ENCODE data around the gene SCN4A. TPM values are rescaled to one million over a fixed set of nuclear protein-coding genes. Genes with fewer than 3 reads are reported as not detected.

SCN4A gene
- total RNA-seq, 4 donors from 2014 or later, result 0.80 to 1.5 (median 0.81) TPM

- no peak for DNase-seq (ENCODE audit: low spot score in 2 of 2)
- 73% methylated on average over 15 to 18 of the region's 18 CpGs for WGBS, 2 donors
- intact Hi-C loops (cut with DNase I; ENCODE audit: low total_unique reads), result no loop called here
- H3K4me3 ChIP-seq (ENCODE audit: low read depth, poor library complexity, severe bottlenecking), result no peak overlapping the region
- no peak for TF ChIP-seq CTCF (IDR thresholded peaks at IDR 0.05)
- TF ChIP-seq POLR2A (IDR thresholded peaks at IDR 0.05), result no peak
Observed at GRCh38 chr17:63987221-63988126, 14.8 kb upstream of the SCN4A start.

- WGBS, 2 donors, result 78 to 83% methylated on average over 3 of the region's 3 CpGs
- intact Hi-C loops (cut with DNase I; ENCODE audit: low total_unique reads), result no loop called here
- H3K4me3 ChIP-seq (ENCODE audit: low read depth, poor library complexity, severe bottlenecking), result no peak overlapping the region
- no peak for DNase-seq (ENCODE audit: low spot score in 2 of 2)
- TF ChIP-seq CTCF (IDR thresholded peaks at IDR 0.05), result no peak
- TF ChIP-seq POLR2A (IDR thresholded peaks at IDR 0.05), result no peak
Observed at GRCh38 chr17:63986821-63987220, 14.1 kb upstream of the SCN4A start.

GRCh38 chr17:63985387-63986140 is 12.8 kb upstream of the SCN4A start:
- DNase-seq (ENCODE audit: low spot score in 2 of 2), result no peak
- no peak overlapping the region for H3K4me3 ChIP-seq (ENCODE audit: low read depth, poor library complexity, severe bottlenecking)
- TF ChIP-seq CTCF (IDR thresholded peaks at IDR 0.05), result no peak
- TF ChIP-seq POLR2A (IDR thresholded peaks at IDR 0.05), result no peak
- 86 to 88% methylated on average over 8 to 12 of the region's 13 CpGs for WGBS, 2 donors
- intact Hi-C loops (cut with DNase I; ENCODE audit: low total_unique reads), result no loop called here

- peak; percentile 70 to 94 for DNase-seq (ENCODE audit: low spot score in 2 of 2)
- intact Hi-C loops (cut with DNase I; ENCODE audit: low total_unique reads), result no loop called here
- no peak for TF ChIP-seq CTCF (IDR thresholded peaks at IDR 0.05)
- no peak for TF ChIP-seq POLR2A (IDR thresholded peaks at IDR 0.05)
- no peak overlapping the region for H3K4me3 ChIP-seq (ENCODE audit: low read depth, poor library complexity, severe bottlenecking)
- WGBS, 2 donors, result 38 to 51% methylated on average over 13 to 16 of the region's 16 CpGs
Observed at GRCh38 chr17:63984651-63985386, 12.1 kb upstream of the SCN4A start.

GRCh38 chr17:63984236-63984635 is 11.5 kb upstream of the SCN4A start:
- WGBS, 2 donors, result 57 to 59% methylated on average over 5 of the region's 5 CpGs
- DNase-seq (ENCODE audit: low spot score in 2 of 2), result no peak
- intact Hi-C loops (cut with DNase I; ENCODE audit: low total_unique reads), result no loop called here
- no peak overlapping the region for H3K4me3 ChIP-seq (ENCODE audit: low read depth, poor library complexity, severe bottlenecking)
- TF ChIP-seq CTCF (IDR thresholded peaks at IDR 0.05) (no peak), POLR2A (IDR thresholded peaks at IDR 0.05) (no peak)
